Ovary (tissue), 9 donors: ENCODE measurements around the gene VMA21. TPM values are rescaled to one million over a fixed set of nuclear protein-coding genes. Genes with fewer than 3 reads are reported as not detected.
A peak's percentile ranks its signal among the peaks of the same experiment; 100 is the strongest.

Source experiments
- DNase-seq, 5 donors: peaks; one replicate each; pipeline ENCODE4 v3.0.0-alpha.2; 2019 to 2020
- H3K27ac ChIP-seq, 2 donors: fragments of 200-600 bp; one replicate each; pipeline versions ENCODE4 v1.5.1 to v1.8.0; 2019 to 2022
- H3K27me3 ChIP-seq: fragments of 200-600 bp; one replicate; pipeline ENCODE4 v1.8.0; 2022
- H3K36me3 ChIP-seq: fragments of 200-600 bp; sonication (generic); one replicate; pipeline ENCODE4 v1.5.1; 2019
- H3K4me1 ChIP-seq: one replicate; pipeline ENCODE4 v1.8.1; 2013; ENCODE audit warnings: mild to moderate bottlenecking, moderate library complexity; ENCODE audit not compliant: insufficient read depth
- H3K4me3 ChIP-seq: fragments of 200-600 bp; sonication (generic); one replicate; pipeline ENCODE4 v1.5.1; 2017
- H3K9me3 ChIP-seq, 2 donors: fragments of 200-600 bp in 1 of 2; sonication (generic) in 1 of 2; one replicate each; pipeline versions ENCODE4 v1.5.1 to v1.8.1; 2013 to 2019; ENCODE audit warnings: mild to moderate bottlenecking in 1 of 2, moderate library complexity in 1 of 2
- EP300 ChIP-seq: sonication (generic); formaldehyde crosslinking; IDR thresholded peaks from one replicate; pipeline ENCODE4 v1.6.1; 2017; ENCODE audit warnings: antibody characterized with exemption
- POLR2A ChIP-seq: fragments of 450-650 bp; IDR thresholded peaks from one replicate; pipeline ENCODE4 v1.6.1; 2017; ENCODE audit warnings: antibody characterized with exemption, mild to moderate bottlenecking, moderate library complexity
- WGBS, 3 donors: extraction: QIAGEN DNeasy Blood & Tissue Kit in 1 of 3; methylation state at CpG; one replicate each; pipeline versions ENCODE4 v1.1.5 to v1.1.7; 2013 to 2017; 5-methylcytosine and 5-hydroxymethylcytosine counted together
- intact Hi-C, 4 donors: fragments of 100-400 bp; cut with DNase I; formaldehyde crosslinking; loops; one replicate each; pipeline versions ENCODE4 v1.11.0 to v1.15.1; 2022 to 2023
- polyA plus RNA-seq, 2 donors: library from polyadenylated mRNA; stranded (reverse); fragments of 200-250 nt in 1 of 2; fragments of 350-450 nt in 1 of 2; fragmentation: Illumina TruSeq in 1 of 2; extraction: RNeasy Lipid Tissue Mini Kit (QIAGEN cat#74804) in 1 of 2; gene quantifications; one replicate each; pipeline ENCODE4 v1.2.3, GENCODE V29; 2013 to 2014
- total RNA-seq, 7 donors: library from RNA; depleted of rRNA in 2 of 7; stranded (reverse); fragments of >200 nt in 2 of 7; fragmentation: NEBNext Ultra II Directional in 3 of 7; extraction: Animal tissue kit (Norgen Biotek cat#: 25700) in 3 of 7; gene quantifications; one replicate each; pipeline versions ENCODE4 v1.1.0 to v1.2.4, GENCODE V29; 2016 to 2023
- TF ChIP-seq, protein P1 (sequence below), 3 donors: fragments of 450-650 bp in 2 of 3; fragments of 200-600 bp in 1 of 3; IDR thresholded peaks; one replicate each; pipeline versions ENCODE4 v1.5.1 to v1.8.0; 2016 to 2022; ENCODE audit warnings: antibody characterized with exemption in 3 of 3, mild to moderate bottlenecking in 1 of 3
- donor health status: DM: no; HTN: no; CAD: no; lungs with moderate emphysema.
- donor health status: DM: no; HTN: no; CAD: no.
- donor health status: Bipolar disorder and iron deficiency.
- donor health status: DM: yes; HTN: yes; CAD: no.
- donor health status: DM: no; HTN: no; CAD: no.
- donor health status: DM: yes; HTN: yes; CAD: no.

Gene VMA21
- total and polyA plus RNA-seq, 9 donors = 9.5 to 37.7 (median 28.5) TPM

DNA sequence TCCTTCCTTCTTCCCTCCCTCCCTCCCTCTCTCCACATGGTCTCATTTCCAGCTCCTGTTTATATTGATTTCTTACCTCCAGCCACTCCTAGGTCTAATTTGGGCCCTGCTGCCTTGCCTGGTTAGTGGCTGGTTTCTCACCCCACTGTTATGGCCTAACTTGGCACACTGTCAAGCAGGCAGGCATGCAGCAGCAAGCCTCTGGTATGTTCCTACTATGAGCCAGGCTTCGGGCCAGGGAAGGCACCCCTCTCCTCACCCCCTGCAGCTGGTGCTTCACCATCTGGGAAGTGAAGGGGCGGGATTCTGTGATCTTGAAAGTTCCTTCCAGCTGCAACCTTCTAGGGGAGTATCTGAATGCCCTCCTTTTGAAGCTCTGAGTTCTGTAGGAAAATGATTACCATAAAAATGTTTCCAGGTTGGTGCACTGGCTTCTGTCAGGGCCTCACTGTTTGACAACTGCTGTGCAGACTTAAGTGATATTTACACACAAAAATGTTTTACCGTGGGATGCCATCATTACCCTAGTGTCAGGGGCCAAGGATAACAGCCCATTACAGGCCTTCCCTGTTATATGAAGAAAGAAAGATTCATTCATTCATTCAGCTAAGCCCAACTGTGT is 10.1 kb upstream of the VMA21 start:
- no peaks in the 10 kb centered on the region for H3K27me3 ChIP-seq
- no peak overlapping the region for H3K27ac ChIP-seq
- TF ChIP-seq, protein P1, sequence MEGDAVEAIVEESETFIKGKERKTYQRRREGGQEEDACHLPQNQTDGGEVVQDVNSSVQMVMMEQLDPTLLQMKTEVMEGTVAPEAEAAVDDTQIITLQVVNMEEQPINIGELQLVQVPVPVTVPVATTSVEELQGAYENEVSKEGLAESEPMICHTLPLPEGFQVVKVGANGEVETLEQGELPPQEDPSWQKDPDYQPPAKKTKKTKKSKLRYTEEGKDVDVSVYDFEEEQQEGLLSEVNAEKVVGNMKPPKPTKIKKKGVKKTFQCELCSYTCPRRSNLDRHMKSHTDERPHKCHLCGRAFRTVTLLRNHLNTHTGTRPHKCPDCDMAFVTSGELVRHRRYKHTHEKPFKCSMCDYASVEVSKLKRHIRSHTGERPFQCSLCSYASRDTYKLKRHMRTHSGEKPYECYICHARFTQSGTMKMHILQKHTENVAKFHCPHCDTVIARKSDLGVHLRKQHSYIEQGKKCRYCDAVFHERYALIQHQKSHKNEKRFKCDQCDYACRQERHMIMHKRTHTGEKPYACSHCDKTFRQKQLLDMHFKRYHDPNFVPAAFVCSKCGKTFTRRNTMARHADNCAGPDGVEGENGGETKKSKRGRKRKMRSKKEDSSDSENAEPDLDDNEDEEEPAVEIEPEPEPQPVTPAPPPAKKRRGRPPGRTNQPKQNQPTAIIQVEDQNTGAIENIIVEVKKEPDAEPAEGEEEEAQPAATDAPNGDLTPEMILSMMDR (IDR thresholded peaks at IDR 0.05) = no peak
- TF ChIP-seq POLR2A (no peak), EP300 (no peak)
- 37 to 54% (median 42%) methylated on average over 3 of the region's 3 CpGs for WGBS, 3 donors
- no peaks in the 10 kb centered on the region for H3K4me1 ChIP-seq
- H3K4me3 ChIP-seq = no peak overlapping the region
- no peaks in the 10 kb centered on the region for H3K9me3 ChIP-seq
- DNase-seq = no peak
- intact Hi-C loops = no loop called here
- no peaks in the 10 kb centered on the region for H3K36me3 ChIP-seq

DNA sequence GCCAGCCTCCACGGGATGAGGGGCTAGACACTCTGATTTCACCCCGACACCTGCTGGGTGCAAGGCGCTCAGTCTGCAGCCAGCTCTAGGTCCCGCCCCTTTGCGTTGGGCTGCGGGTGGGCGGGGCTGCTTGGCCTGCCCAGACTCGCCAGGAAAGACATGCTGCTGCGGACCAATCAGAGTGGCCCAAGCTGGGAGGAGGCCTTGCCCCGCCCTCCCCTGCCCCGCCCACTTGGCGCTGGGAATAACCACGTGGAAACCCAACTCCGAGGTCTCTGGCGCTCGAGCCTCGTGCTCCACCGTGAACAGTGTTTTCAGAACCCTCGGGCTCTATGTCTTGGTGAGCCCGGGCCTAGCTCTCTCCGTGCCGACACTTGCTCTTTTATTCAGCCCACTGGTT is 5.3 kb upstream of the VMA21 start:
- WGBS, 3 donors = 82 to 91% (median 89%) methylated on average over 20 to 22 of the region's 22 CpGs
- no peak for DNase-seq
- no peaks in the 10 kb centered on the region for H3K27me3 ChIP-seq
- no peaks in the 10 kb centered on the region for H3K9me3 ChIP-seq
- peaks cover 3% of the 10 kb centered on the region for H3K4me1 ChIP-seq
- H3K4me3 ChIP-seq = no peak overlapping the region
- no peaks in the 10 kb centered on the region for H3K36me3 ChIP-seq
- intact Hi-C loops = loop anchor here in 1 of 4 donors (10.0 kb wide), 1 partner anchor 597 kb away; no protein-coding TSS in a partner anchor
- TF ChIP-seq EP300 (no peak), POLR2A (no peak)
- TF ChIP-seq, protein P1 (IDR thresholded peaks at IDR 0.05) = no peak
- H3K27ac ChIP-seq = no peak overlapping the region

- H3K36me3 ChIP-seq = no peaks in the 10 kb centered on the region
- TF ChIP-seq EP300 (no peak), POLR2A (no peak)
- TF ChIP-seq, protein P1 (IDR thresholded peaks at IDR 0.05) = no peak
- no peaks in the 10 kb centered on the region for H3K9me3 ChIP-seq
- 63 to 78% (median 65%) methylated on average over 1 of the region's 1 CpG for WGBS, 3 donors
- H3K27ac ChIP-seq = no peak overlapping the region
- peaks cover 3% of the 10 kb centered on the region for H3K4me1 ChIP-seq
- H3K4me3 ChIP-seq = no peak overlapping the region
- no peaks in the 10 kb centered on the region for H3K27me3 ChIP-seq
- DNase-seq = no peak
- intact Hi-C loops = loop anchor here in 1 of 4 donors (10.0 kb wide), 1 partner anchor 599 kb away; no protein-coding TSS in a partner anchor
Observed at GRCh38 chrX:151393514-151393913, 3.5 kb upstream of the VMA21 start.

DNA sequence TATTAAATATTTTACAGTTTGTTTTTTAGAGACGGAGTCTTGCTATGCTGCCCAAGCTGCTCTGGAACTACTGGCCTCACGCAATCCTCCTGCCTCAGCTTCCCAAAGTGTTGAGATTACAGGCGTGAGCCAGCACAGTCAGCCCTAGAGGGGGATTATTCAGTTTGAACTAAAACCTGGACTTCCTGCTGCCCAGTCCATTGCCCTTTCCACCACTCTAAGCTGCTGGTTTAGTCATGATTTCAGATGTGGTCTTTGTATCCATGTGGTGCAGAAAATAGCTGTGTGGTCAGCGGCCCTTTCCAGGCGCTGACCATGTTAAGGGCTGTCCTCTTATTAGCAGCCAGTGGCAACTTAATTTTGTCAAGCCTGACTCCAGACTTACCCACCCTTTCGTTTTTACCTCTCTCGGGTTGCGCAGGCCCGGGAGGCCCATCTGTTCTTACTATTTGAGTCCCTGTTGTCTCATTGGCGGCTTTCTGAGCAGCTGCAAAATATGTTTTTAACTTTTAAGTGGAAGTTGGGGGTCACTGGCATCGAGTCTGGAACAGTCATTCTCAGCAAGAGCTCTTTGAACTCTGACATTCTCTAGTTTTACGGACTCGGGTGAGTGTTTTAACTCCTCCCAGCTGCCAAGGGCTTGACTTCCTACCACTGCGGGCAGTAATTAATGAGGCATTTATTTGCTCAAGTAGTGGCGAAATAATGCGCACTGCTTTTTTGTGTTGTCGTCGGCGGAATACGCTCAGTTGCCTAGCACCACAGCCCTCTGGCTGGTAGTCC is 773 bp upstream of the VMA21 start:
- H3K9me3 ChIP-seq = no peaks in the 10 kb centered on the region
- peak overlapping the region; percentile 62 to 95 for H3K27ac ChIP-seq
- intact Hi-C loops = loop anchor here in 1 of 4 donors (10.0 kb wide), 1 partner anchor 601 kb away; no protein-coding TSS in a partner anchor
- H3K4me3 ChIP-seq = peak overlapping the region; percentile 74
- H3K36me3 ChIP-seq = no peaks in the 10 kb centered on the region
- WGBS, 3 donors = 44 to 48% (median 45%) methylated on average over 20 of the region's 20 CpGs
- peaks cover 3% of the 10 kb centered on the region for H3K4me1 ChIP-seq
- no peaks in the 10 kb centered on the region for H3K27me3 ChIP-seq
- DNase-seq = peak; percentile 21 to 57 (median 38)
- TF ChIP-seq, protein P1 (IDR thresholded peaks at IDR 0.05) = no peak
- TF ChIP-seq EP300 (no peak), POLR2A (no peak)
